Activated CD8-positive, alpha-beta memory T cell treated with anti-CD3 and anti-CD28 coated beads for 24 hours (primary cell): ENCODE data around the gene RNGTT.
"Not testable (repeated sequence)": the region's sequence is repeated elsewhere in the genome, so short reads cannot be mapped to it uniquely, and the experiment has no call there.

ENCODE experiments used
- DNase-seq: peaks from one replicate; pipeline ENCODE4 v3.0.0-alpha.2; 2020

Gene RNGTT

DNA sequence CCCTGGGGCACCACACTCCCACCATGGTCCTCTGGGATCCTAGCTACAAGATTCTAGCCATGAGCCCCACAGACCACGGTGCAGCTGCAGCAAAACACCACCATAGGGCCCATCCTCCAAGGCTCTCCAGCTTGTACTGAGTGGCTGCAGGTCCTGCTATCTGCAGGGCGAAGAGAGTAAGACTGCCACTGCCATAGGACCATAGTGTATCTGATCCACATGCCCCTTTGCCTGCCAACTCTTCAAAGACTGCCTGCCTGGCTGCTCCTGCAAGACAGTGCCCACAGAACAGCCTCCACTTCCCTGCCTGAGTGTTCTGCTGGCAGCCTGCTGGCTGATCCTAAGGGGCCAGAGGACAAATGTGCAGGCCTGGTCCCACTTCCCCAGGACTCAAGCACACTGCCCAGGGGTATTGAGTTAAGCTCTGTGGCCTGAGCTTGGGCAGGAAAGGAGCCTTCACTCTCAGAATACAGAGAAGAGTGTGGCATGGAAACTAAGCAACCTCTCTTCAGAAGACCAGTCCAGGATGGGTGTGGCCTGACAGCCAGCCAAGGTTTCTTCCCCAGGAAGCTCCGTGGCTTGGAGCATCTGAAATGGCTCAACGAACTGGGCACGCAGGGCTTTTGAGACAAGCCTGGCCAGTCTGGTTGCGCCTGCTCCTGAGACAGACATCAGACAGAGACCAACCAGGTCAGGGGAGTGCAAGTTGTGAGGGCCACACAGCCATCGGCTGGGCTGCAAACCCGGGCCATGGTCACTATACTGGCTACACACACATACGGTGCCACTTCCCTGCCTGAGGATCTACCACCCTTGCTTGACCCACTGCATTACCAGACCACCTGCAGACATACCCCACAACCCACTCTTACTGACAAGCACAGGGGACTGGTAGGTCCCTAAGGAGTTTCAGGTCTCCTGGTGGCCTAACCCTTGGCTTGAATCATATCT, 54.5 kb downstream of the RNGTT start:
- no peak for DNase-seq

DNA sequence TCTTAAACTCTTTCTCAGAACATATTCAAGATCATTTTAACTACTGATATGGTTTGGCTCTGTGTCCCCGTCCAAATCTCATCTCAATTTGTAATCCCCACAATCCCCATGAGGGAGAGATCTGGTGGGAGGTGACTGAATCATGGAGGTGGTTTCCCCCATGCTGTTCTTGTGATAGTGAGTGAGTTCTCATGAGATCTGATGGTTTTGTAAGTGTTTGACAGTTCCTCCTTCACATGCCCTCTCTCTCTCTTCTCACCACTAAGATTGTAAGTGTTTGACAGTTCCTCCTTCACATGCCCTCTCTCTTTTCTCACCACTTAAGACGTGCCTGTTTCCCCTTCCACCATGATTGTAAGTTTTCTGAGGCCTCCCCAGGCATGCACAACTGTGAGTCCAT, 56.3 kb downstream of the RNGTT start:
- not testable (repeated sequence) for DNase-seq

GRCh38 chr6:88899569-88900316, 63.7 kb downstream of the RNGTT start:
- no peak for DNase-seq

GRCh38 chr6:88895911-88896310, 67.5 kb downstream of the RNGTT start:
- no peak for DNase-seq

- DNase-seq = no peak
Observed at GRCh38 chr6:88890860-88891845, 72.3 kb downstream of the RNGTT start.

DNA sequence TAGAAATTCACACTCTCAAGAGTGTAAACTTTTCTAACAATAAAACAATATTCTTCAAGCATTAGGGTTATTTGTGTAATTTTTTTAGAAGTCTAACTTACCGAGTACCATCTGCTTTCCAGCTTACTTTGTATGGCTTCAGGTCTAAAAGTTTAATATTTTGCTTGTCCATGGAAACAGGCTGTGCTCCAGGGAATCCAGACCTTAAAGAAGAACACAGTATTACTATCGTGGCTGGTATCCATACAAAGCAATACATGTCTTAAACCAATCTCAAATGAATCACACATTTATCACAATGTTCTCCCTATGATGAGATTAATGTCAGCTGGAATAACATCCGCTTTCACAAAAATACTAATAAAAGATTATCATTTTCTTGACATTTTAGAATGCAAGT, 73.0 kb downstream of the RNGTT start:
- DNase-seq = no peak

- DNase-seq = no peak
Observed at GRCh38 chr6:88884361-88884760, 79.1 kb downstream of the RNGTT start.

- DNase-seq = no peak
Observed at GRCh38 chr6:88882536-88882935, 80.9 kb downstream of the RNGTT start.

DNA sequence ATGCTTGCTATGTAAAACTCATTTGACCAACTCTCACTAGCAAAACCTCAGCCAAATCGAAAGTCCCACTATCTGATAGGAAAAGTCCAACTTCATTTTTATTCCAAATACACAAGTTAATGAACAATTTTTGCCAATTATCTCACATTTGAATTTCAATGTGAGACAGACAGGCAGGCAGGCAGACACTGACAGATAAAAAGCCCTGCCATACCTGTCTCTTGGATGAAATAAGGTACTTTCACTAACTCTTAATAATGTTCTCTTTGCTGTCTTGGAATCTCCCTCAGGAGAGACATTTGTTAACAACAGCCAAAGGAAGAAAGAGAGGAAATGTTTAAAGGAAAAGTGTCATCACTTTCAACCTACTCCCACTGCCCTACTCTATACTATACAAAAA, 82.0 kb downstream of the RNGTT start:
- DNase-seq = no peak

GRCh38 chr6:88880021-88880420, 83.4 kb downstream of the RNGTT start:
- DNase-seq = no peak

DNA sequence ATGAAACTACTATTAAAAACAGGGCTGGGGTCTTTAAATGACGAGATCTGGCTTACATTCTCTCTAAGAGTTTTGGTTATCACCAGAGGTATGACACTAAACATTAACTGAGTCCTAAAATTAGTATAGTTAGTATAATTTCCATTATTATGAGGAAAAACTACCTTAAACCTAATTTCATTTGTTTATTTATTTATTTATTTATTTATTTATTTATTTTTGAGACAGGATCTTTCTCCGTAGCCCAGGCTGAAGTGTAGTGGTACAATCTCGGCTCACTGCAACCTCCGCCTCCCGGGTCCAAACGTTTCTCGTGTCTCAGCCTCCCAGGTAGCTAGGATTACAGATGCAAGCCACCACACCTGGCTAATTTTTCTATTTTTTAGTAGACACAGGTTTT, 85.5 kb downstream of the RNGTT start:
- DNase-seq = no peak

DNA sequence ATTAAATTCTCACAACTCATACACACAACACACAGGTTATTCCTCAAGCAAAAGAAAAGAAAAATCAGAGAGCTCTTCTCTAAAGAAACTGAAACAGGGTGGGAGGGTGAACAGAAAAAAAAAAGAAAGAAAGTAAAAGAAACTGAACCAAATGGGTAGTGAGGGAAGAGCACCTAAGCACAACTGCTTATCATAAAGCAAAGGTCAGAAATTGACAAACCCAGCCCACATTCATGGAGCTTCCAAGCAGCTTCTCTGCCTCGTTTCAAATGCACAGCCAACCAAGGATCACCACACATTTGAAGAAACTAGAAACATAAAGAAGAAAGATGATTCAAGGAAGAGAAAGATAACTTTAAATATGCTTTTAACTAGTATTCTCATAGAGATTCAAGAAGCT, 90.5 kb downstream of the RNGTT start:
- DNase-seq = no peak

GRCh38 chr6:88871498-88871897, 91.9 kb downstream of the RNGTT start:
- DNase-seq = no peak

GRCh38 chr6:88870717-88871330, 92.6 kb downstream of the RNGTT start:
- no peak for DNase-seq

GRCh38 chr6:88869263-88870020, 94.0 kb downstream of the RNGTT start:
- no peak for DNase-seq

- DNase-seq = no peak
Observed at GRCh38 chr6:88867841-88868731, 95.3 kb downstream of the RNGTT start.

GRCh38 chr6:88866856-88867255, 96.6 kb downstream of the RNGTT start:
- no peak for DNase-seq

- no peak for DNase-seq
Observed at GRCh38 chr6:88865275-88865674, 98.1 kb downstream of the RNGTT start.

DNA sequence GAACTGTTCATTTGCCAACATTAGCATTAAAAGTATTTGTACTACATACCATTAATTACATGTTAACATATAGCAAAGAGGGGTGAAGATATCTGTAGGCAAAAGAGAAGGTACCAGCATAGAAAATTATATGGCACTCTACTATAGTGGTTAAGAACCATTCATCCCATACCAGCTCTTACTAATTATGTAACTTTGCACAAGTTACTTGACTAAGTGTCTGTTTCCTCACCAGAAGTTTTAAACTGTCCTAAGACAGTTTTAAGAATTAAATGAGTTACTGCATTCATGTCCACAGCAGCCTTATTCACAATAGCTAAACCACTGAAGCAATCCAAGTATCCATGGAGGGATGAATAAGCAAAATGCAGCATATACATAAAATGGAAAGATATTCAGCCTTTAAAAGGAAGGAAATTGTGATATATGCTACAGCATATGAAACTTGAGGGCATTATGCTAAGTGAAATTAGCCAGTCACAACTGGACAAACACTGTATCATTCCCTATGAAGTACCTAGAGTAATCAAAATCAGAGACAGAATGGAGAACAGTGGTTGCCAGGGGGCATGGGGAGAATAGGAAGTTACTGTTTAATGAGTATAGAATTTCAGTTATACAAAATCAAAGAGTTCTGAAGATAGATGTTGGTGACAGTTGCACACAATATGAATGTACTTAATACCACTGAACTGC, 98.9 kb downstream of the RNGTT start:
- no peak for DNase-seq

DNA sequence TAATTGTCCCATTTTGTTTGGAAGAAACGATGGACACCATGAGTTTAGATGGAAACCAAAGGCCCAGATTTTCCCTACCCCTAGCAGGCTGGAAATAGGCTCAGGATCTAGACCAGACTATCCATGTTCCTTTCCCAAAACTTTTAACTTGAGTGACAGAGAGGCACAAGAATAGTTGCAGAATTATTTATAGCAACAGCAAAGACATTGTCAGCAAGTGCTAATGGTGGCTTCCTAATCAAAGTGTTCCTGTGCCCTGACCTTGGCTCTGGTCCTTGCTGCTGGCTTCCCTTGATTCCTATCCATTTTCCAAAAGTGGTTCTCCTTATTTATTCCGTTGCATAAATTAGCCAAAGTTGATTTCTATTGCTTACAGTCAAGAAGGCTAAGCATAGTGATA, 103.1 kb downstream of the RNGTT start:
- no peak for DNase-seq
